GM13977 (cell line): ENCODE data around the gene CTTNBP2NL.
"Not testable (repeated sequence)": the region's sequence is repeated elsewhere in the genome, so short reads cannot be mapped to it uniquely, and the experiment has no call there.

Experiments used
- DNase-seq: peaks from one replicate; pipeline ENCODE4 v3.0.0; 2012; ENCODE audit warnings: low spot score
- in situ Hi-C: fragments of 300-500 bp; cut with MboI; formaldehyde crosslinking; loops from one replicate; pipeline ENCODE4 v1.12.0; 2022; ENCODE audit warnings: low sequenced_read_pairs, low pct_unique_long_range_greater_than_20kb, mixed read lengths, inconsistent platforms; ENCODE audit not compliant: unreplicated experiment
- TF ChIP-seq, protein P1 (sequence below): IDR thresholded peaks from 2 replicates; pipeline ENCODE4 v1.5.1; 2012; ENCODE audit warnings: mild to moderate bottlenecking, control low read depth; ENCODE audit not compliant: insufficient read depth; ENCODE audit errors: extremely low read depth, missing control alignments

The CTTNBP2NL gene

DNA sequence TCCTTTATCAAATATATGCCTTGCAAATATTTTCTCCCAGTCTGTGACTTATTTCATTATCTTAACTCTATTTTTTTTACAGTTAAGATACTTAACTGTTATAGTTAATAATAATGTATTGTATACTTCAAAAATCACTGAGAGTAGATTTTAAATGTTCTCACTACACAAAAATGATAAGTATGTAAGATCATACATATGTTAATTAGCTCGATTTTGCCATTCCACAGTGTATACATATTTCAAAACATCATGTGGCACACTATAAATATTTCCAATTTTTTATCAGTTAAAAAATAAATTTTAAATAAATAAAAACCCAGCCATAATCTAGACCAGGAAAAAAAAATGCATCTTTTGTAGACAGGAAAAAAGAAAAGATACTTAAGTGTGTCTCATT, 27.2 kb downstream of the CTTNBP2NL start:
- DNase-seq = no peak
- in situ Hi-C loops = no loop called here
- TF ChIP-seq, protein P1, sequence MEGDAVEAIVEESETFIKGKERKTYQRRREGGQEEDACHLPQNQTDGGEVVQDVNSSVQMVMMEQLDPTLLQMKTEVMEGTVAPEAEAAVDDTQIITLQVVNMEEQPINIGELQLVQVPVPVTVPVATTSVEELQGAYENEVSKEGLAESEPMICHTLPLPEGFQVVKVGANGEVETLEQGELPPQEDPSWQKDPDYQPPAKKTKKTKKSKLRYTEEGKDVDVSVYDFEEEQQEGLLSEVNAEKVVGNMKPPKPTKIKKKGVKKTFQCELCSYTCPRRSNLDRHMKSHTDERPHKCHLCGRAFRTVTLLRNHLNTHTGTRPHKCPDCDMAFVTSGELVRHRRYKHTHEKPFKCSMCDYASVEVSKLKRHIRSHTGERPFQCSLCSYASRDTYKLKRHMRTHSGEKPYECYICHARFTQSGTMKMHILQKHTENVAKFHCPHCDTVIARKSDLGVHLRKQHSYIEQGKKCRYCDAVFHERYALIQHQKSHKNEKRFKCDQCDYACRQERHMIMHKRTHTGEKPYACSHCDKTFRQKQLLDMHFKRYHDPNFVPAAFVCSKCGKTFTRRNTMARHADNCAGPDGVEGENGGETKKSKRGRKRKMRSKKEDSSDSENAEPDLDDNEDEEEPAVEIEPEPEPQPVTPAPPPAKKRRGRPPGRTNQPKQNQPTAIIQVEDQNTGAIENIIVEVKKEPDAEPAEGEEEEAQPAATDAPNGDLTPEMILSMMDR = no peak

DNA sequence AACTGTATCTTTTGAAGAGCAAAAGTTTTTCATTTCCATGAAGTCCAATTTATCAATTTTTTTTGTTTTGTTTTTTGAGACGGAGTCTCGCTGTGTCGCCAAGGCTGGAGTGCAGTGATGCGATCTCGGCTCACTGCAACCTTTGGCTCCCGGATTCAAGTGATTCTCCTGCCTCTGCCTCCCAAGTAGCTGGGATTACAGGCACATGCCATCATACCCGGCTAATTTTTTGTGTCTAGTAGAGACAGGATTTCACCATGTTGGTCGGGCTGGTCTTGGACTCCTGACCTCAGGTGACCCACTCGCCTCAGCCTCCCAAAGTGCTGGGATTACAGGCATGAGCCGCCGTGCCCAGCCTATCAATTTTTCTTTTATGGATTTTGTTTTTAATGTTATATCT, 27.7 kb downstream of the CTTNBP2NL start:
- DNase-seq, in situ Hi-C loops: not testable (repeated sequence)

DNA sequence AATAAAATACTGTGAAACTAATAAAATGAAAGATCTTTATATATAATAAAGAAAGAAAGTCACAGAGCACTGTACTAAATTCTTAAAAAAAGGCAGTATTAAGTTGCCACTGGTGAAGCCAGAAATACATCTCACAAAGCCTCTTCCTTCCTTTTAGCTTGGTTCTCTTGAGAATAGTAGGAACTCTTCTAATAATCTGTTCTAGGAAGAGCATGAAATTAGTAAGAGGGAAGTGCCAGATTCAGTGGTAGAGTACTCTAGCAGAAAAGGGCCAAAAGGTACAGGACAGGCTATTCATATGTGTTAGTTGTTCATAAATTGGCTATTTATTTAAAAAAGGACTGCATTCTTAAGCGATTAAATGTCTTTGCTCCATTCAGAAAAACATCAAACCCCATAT, 33.7 kb downstream of the CTTNBP2NL start:
- TF ChIP-seq, protein P1 = no peak
- in situ Hi-C loops = no loop called here
- DNase-seq = no peak

DNA sequence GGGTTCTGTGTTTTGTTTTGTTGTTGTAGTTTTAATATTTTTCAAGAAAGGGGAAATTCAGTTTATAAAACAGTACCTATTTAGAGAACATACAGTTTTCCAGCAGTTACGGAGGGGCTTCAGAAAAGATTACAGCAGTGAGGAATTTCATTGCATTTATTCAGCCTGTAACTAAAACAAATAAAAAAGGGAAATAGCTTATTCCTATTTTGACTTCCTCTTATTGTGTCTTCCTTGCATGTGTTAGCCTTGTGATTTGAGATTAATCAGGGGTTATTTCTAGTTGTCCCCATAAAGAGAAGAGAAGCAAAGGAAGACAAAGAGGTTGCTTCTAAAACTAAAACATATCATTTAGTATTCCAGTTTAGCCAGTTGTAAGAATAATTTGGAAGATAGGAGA, 35.0 kb downstream of the CTTNBP2NL start:
- TF ChIP-seq, protein P1 = no peak
- in situ Hi-C loops = no loop called here
- no peak for DNase-seq

DNA sequence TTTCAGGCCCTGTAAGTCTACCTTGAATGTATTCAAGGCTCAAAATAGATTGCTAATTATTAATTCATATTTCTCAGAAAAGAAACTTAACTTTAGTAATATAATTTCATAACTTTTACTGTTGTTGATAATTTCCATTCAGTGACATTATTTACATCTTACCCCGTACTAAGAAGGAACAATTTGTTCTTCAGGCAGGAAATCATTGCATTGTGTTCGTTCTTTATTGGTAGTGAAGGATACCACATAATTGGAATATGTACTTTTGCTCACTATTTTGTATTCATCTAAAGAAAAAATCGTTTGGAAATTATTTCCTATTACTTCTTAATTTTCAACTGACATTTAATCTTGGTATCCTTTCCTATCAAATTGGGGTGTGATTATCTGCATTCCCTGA, 39.4 kb downstream of the CTTNBP2NL start:
- DNase-seq = no peak
- TF ChIP-seq, protein P1 = no peak
- in situ Hi-C loops = no loop called here

DNA sequence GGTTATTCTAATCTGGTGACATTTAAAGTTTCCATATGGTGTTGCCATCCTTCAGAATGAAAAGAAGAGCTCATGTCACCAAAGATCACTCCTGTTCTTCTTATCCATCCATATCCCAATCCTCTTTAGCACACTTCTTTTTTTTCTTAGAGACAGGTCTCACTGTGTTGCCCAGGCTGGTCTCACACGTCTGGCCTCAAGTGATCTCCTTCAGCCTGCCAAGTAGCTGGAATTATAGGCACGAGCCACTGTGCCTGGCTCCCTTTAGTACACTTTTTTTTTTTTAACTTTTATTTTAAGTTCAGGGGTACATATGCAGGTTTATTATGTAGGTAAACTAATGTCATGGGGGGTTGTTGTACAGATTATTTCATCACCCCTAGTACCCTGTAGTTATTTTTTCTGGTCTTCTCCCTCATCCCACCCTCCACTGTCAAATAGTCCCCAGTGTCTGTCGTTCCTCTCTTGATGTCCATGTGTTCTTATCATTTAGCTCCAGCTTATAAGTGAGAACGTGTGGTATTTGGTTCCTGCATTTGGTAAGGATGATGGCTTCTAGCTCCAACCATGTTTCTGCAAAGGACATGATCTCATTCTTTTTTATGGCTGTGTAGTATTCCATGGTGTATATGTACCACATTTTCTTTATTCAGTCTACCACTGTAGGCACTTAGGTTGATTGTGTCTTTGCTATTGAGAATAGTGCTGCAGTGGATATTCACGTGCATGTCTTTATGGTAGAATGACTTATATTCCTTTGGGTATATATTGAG, 40.6 kb downstream of the CTTNBP2NL start:
- no peak for DNase-seq
- TF ChIP-seq, protein P1 = no peak
- in situ Hi-C loops = no loop called here

DNA sequence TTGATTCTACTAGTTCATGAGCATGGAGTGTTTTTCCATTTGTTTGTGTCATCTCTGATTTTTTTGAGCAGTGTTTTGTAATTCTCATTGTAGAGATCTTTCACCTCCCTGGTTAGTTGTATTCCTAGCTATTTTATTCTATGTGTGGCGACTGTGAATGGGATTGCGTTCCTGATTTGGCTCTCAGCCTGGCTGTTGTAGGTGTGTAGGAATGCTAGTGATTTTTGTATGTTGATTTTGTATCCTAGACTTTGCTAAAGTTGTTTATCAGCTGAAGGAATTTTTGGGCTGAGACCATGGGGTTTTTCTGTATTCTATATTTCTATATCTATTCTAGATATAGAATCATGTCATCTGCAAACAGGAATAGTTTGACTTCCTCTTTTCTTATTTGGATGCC, 42.1 kb downstream of the CTTNBP2NL start:
- in situ Hi-C loops, DNase-seq: not testable (repeated sequence)

GRCh38 chr1:112439592-112439991, 43.6 kb downstream of the CTTNBP2NL start:
- in situ Hi-C loops = no loop called here
- TF ChIP-seq, protein P1 = no peak
- DNase-seq = no peak
